ENCODE measurements around the gene CIB4. TPM values are rescaled to one million over a fixed set of nuclear protein-coding genes. Genes with fewer than 3 reads are reported as not detected.
A peak's percentile ranks its signal among the peaks of the same experiment; 100 is the strongest.

The CIB4 gene
- total RNA-seq, 2 donors from 2014 or later: not detected

- intact Hi-C loops (cut with DNase I): loop anchor here (5.0 kb wide), 1 partner anchor 56 kb away; no protein-coding TSS in a partner anchor
- 78 to 79% methylated on average over 13 to 18 of the region's 18 CpGs for WGBS, 2 donors
- DNase-seq: no peak
Measured at GRCh38 chr2:26615860-26616705, 25.1 kb downstream of the CIB4 start.

GRCh38 chr2:26615336-26615859 is 25.8 kb downstream of the CIB4 start:
- no peak for TF ChIP-seq POLR2A (IDR thresholded peaks at IDR 0.05)
- TF ChIP-seq, protein P1, sequence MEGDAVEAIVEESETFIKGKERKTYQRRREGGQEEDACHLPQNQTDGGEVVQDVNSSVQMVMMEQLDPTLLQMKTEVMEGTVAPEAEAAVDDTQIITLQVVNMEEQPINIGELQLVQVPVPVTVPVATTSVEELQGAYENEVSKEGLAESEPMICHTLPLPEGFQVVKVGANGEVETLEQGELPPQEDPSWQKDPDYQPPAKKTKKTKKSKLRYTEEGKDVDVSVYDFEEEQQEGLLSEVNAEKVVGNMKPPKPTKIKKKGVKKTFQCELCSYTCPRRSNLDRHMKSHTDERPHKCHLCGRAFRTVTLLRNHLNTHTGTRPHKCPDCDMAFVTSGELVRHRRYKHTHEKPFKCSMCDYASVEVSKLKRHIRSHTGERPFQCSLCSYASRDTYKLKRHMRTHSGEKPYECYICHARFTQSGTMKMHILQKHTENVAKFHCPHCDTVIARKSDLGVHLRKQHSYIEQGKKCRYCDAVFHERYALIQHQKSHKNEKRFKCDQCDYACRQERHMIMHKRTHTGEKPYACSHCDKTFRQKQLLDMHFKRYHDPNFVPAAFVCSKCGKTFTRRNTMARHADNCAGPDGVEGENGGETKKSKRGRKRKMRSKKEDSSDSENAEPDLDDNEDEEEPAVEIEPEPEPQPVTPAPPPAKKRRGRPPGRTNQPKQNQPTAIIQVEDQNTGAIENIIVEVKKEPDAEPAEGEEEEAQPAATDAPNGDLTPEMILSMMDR (IDR thresholded peaks at IDR 0.05): peak in 1 of 7 experiments; percentile 3
- ATAC-seq: no peak
- 72 to 83% methylated on average over 8 to 9 of the region's 10 CpGs for WGBS, 2 donors
- H3K27ac ChIP-seq: no peak overlapping the region
- H3K4me1 ChIP-seq: peaks cover 18% of the 10 kb centered on the region
- intact Hi-C loops (cut with DNase I): loop anchor here (5.0 kb wide), 1 partner anchor 57 kb away; no protein-coding TSS in a partner anchor
- no peaks in the 10 kb centered on the region for H3K36me3 ChIP-seq (replicated peaks in 1 of 2; ENCODE audit: insufficient read depth in 1 of 2, low read depth in 2 of 2)
- no peak for DNase-seq
- no peaks in the 10 kb centered on the region for H3K27me3 ChIP-seq
- no peak overlapping the region for H3K4me3 ChIP-seq
- H3K9me3 ChIP-seq: no peaks in the 10 kb centered on the region

More at GRCh38 chr2:26615860-26616705, 25.1 kb downstream of the CIB4 start:
- no peaks in the 10 kb centered on the region for H3K36me3 ChIP-seq (replicated peaks in 1 of 2; ENCODE audit: insufficient read depth in 1 of 2, low read depth in 2 of 2)
- no peak overlapping the region for H3K27ac ChIP-seq
- H3K27me3 ChIP-seq: no peaks in the 10 kb centered on the region
- no peak overlapping the region for H3K4me3 ChIP-seq
- peaks cover 11% of the 10 kb centered on the region for H3K4me1 ChIP-seq
- no peaks in the 10 kb centered on the region for H3K9me3 ChIP-seq
- TF ChIP-seq, protein P1 (IDR thresholded peaks at IDR 0.05): no peak
- no peak for TF ChIP-seq POLR2A (IDR thresholded peaks at IDR 0.05)
- ATAC-seq: no peak

GRCh38 chr2:26614216-26615138 is 26.7 kb downstream of the CIB4 start:
- 76 to 81% methylated on average over 16 to 18 of the region's 18 CpGs for WGBS, 2 donors
- DNase-seq: no peak
- H3K9me3 ChIP-seq: no peaks in the 10 kb centered on the region
- intact Hi-C loops (cut with DNase I): loop anchor here (5.0 kb wide), 1 partner anchor 58 kb away; no protein-coding TSS in a partner anchor
- H3K36me3 ChIP-seq (replicated peaks in 1 of 2; ENCODE audit: insufficient read depth in 1 of 2, low read depth in 2 of 2): no peaks in the 10 kb centered on the region
- no peak overlapping the region for H3K4me3 ChIP-seq
- peaks cover 27% of the 10 kb centered on the region for H3K4me1 ChIP-seq
- H3K27ac ChIP-seq: no peak overlapping the region
- H3K27me3 ChIP-seq: no peaks in the 10 kb centered on the region
- ATAC-seq: no peak
- TF ChIP-seq, protein P1 (IDR thresholded peaks at IDR 0.05): no peak
- TF ChIP-seq POLR2A (IDR thresholded peaks at IDR 0.05): no peak

- peak in 2 of 4 donors; percentile 28 to 29 for DNase-seq
- no peak for TF ChIP-seq POLR2A (IDR thresholded peaks at IDR 0.05)
- TF ChIP-seq, protein P1 (IDR thresholded peaks at IDR 0.05): no peak
- peaks cover 28% of the 10 kb centered on the region for H3K4me1 ChIP-seq
- H3K9me3 ChIP-seq: no peaks in the 10 kb centered on the region
- no peaks in the 10 kb centered on the region for H3K36me3 ChIP-seq (replicated peaks in 1 of 2; ENCODE audit: insufficient read depth in 1 of 2, low read depth in 2 of 2)
- intact Hi-C loops (cut with DNase I): no loop called here
- no peaks in the 10 kb centered on the region for H3K27me3 ChIP-seq
- no peak overlapping the region for H3K27ac ChIP-seq
- H3K4me3 ChIP-seq: no peak overlapping the region
- ATAC-seq: no peak
- 61 to 84% methylated on average over 3 to 13 of the region's 13 CpGs for WGBS, 2 donors
Measured at GRCh38 chr2:26613241-26614215, 27.6 kb downstream of the CIB4 start.
